ENCODE results near the gene SCAI.
"Not testable (repeated sequence)": the region's sequence is repeated elsewhere in the genome, so short reads cannot be mapped to it uniquely, and the experiment has no call there.

The SCAI gene

DNA sequence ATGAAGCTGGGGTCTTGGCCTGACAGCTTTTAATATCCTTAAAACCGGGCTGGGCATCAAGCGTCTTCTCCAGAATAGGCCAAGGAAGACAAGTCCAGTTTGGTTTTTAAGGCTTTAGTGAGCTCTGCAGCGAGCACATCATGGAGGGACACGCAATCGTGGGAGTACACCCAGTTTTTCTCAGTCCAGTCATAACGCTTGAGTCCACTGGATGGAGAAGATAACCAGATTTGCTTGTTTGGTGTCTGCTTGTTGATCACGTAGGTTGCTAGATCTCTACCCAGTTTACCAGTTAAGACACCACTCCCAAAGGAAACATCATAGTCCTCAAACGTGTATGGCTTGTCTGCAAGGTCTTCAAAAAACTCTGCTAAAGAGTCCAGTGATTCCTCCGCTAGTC, 175.1 kb downstream of the SCAI start:
- POLR2A ChIA-PET (ENCODE audit: low non-redundant PET) = no interaction called here

DNA sequence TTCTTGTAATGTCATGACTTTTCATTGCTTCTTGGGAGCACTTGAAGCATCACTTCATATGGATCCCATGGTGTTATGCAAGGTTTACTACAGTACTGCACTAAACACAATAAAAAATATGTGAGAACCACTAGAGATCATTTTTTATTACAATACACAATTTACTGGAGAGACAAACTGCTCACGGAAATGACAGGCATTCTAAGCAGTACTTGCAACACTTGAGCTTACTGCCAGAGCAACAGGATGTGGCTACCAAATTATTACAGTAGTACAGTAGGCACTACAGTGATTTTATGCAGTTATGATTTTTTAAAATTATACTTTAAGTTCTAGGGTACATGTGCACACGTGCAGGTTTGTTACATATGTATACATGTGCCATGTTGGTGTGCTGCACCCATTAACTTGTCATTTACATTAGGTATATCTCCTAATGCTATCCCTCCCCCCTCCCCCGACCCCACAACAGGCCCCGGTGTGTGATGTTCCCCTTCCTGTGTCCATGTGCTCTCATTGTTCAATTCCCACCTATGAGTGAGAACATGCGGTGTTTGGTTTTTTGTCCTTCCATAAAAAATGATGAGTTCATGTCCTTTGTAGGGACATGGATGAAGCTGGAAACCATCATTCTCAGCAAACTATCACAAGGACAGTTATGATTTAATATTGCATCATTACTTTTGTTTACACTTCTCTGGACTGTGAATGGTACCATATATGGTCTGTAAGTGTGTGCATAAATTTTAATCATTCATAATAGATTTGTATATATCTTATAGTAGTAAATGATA, 177.4 kb downstream of the SCAI start:
- ChIA-PET POLR2A (ENCODE audit: low non-redundant PET) (interaction anchor here (0.6 kb wide), 1 partner anchor 111 kb away, joined by 3 read pairs; no protein-coding TSS in a partner anchor), CTCF (interaction anchor here (0.6 to 1.1 kb wide), 4 partner anchors 15 to 196 kb away, joined by 3 to 7 read pairs (median 4); no protein-coding TSS in a partner anchor)
- not testable (repeated sequence) for DNase-seq (ENCODE audit: low spot score); H3K27ac ChIP-seq

More for the DNA sequence above, 175.1 kb downstream of the SCAI start:
- CTCF ChIA-PET = interaction anchor here (0.6 kb wide), 1 partner anchor 18 kb away, joined by 3 read pairs; no protein-coding TSS in a partner anchor
- no peak overlapping the region for H3K27ac ChIP-seq
- no peak for DNase-seq (ENCODE audit: low spot score)
- TF ChIP-seq, protein P1, sequence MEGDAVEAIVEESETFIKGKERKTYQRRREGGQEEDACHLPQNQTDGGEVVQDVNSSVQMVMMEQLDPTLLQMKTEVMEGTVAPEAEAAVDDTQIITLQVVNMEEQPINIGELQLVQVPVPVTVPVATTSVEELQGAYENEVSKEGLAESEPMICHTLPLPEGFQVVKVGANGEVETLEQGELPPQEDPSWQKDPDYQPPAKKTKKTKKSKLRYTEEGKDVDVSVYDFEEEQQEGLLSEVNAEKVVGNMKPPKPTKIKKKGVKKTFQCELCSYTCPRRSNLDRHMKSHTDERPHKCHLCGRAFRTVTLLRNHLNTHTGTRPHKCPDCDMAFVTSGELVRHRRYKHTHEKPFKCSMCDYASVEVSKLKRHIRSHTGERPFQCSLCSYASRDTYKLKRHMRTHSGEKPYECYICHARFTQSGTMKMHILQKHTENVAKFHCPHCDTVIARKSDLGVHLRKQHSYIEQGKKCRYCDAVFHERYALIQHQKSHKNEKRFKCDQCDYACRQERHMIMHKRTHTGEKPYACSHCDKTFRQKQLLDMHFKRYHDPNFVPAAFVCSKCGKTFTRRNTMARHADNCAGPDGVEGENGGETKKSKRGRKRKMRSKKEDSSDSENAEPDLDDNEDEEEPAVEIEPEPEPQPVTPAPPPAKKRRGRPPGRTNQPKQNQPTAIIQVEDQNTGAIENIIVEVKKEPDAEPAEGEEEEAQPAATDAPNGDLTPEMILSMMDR (conservative IDR thresholded peaks at IDR 0.05; ENCODE audit: low read depth) = no peak

DNA sequence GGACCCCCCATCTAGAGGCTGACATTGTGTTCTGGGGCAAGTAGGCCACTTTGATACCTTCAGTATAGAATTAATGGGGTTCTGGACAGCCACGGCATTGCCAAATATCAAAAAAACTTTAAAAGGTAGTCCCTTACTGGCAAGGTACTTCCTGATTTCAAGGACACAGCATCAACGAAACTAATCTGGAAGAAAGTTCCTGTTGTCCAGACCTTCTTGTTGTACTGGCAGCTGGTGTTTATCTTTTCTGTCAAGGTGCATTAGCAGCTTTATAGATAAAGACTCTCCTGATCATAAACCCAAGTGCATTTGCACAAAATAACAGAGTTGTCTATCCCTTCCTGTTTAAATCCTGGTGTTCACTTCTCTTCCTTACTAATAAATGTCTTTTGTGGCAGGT, 178.7 kb downstream of the SCAI start:
- POLR2A ChIA-PET (ENCODE audit: low non-redundant PET) = no interaction called here
- no peak for DNase-seq (ENCODE audit: low spot score)
- CTCF ChIA-PET = no interaction called here
- TF ChIP-seq, protein P1 (conservative IDR thresholded peaks at IDR 0.05; ENCODE audit: low read depth) = no peak
- H3K27ac ChIP-seq = no peak overlapping the region

DNA sequence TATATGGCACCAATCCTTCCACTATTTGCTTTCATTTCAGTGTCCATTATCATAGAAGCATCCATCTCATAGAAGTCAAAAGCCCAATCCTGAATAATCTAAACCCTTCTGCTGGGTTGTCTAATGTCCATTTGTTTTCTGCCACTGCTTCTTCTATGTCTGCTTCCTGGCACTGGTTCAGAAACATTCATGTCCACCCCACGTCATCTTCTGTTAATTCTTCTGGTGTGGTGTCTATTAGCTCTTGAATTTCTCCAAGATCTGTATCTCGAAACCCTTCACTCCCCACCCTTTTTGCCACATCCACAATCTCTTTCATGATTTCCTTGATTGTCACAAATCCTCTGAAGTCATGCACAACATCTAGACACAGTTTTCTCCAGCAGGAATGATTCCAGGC, 179.3 kb downstream of the SCAI start:
- no peak overlapping the region for H3K27ac ChIP-seq
- TF ChIP-seq, protein P1 (conservative IDR thresholded peaks at IDR 0.05; ENCODE audit: low read depth) = no peak
- DNase-seq (ENCODE audit: low spot score) = no peak
- CTCF ChIA-PET = no interaction called here
- POLR2A ChIA-PET (ENCODE audit: low non-redundant PET) = no interaction called here

DNA sequence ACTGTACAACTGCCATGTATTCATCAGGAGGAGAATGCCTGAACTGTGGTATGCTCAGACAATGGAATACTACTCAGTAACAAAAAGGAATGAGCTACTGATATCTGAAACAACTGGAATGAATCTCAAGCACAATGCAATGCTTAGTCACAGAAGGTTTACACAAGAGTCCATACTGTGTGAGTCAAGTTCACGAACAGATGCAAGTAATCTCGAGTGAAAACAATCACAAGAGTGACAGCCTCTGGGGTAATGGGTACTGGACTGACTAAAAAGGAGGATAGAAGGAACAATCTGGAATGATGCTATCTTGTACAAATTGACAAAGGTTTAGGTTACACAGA, 182.9 kb downstream of the SCAI start:
- H3K27ac ChIP-seq = no peak overlapping the region
- TF ChIP-seq, protein P1 (conservative IDR thresholded peaks at IDR 0.05; ENCODE audit: low read depth) = no peak
- no peak for DNase-seq (ENCODE audit: low spot score)
- ChIA-PET CTCF (interaction anchor here (0.5 kb wide), 1 partner anchor 456 kb away, joined by 3 read pairs; no protein-coding TSS in a partner anchor), POLR2A (ENCODE audit: low non-redundant PET) (no interaction called here)

DNA sequence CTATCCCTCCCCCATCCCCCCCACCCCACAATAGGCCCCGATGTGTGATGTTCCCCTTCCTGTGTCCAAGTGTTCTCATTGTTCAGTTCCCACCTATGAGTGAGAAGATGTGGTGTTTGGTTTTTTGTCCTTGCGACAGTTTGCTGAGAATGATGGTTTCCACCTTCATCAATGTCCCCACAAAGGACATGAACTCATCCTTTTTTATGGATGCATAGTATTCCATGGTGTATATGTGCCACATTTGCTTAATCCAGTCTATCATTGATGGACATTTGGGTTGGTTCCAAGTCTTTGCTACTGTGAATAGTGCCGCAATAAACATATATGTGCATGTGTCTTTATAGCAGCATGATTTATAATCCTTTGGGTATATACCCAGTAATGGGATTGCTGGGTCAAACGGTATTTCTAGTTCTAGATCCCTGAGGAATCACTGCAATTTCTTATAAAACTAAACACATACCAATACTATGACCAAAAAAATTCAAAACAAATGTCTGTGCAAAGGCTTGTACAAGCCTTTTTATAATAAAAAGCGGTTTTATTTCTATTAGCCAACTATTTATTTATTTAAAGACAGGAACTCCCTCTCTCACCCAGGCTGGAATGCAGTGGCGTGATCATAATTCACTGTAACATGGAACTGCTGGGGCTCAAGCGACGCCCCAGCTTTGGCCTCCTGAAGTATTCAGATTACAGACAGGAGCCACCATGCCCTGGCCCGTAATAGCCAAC, 183.5 kb downstream of the SCAI start:
- POLR2A ChIA-PET (ENCODE audit: low non-redundant PET) = not testable (repeated sequence)

DNA sequence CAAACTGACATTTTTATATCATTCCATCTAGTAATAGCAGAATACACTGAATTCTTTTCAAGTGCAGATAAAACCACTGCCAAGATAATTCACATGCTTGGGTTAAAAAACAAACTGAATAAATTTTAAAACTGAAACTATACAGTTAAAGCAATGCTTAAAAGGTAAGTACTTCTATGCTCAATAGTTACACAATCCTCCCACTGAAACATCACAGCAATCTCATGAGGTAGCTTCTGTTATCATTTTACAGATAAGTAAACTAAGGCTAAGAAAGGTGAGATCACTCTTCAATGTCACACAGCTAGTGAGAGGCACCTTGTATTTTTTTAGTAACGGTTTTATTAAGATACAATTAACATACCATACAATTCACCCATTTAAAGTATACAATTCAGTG, 189.1 kb downstream of the SCAI start:
- no peak overlapping the region for H3K27ac ChIP-seq
- no peak for DNase-seq (ENCODE audit: low spot score)
- CTCF ChIA-PET = no interaction called here
- POLR2A ChIA-PET (ENCODE audit: low non-redundant PET) = no interaction called here
- TF ChIP-seq, protein P1 (conservative IDR thresholded peaks at IDR 0.05; ENCODE audit: low read depth) = no peak

More for the DNA sequence above, 183.5 kb downstream of the SCAI start:
- CTCF ChIA-PET = interaction anchor here (0.6 kb wide), 1 partner anchor 549 kb away, joined by 3 read pairs; no protein-coding TSS in a partner anchor
- not testable (repeated sequence) for H3K27ac ChIP-seq; DNase-seq (ENCODE audit: low spot score)
